Stimulated activated CD8-positive, alpha-beta memory T cell treated with anti-CD3 and anti-CD28 coated beads, Interleukin-2, amount 100 ng/mL, for 1 hour (primary cell): Measurements from ENCODE around the gene SRC.

Experiments
- DNase-seq, 2 donors: peaks; one replicate each; pipeline ENCODE4 v3.0.0-alpha.2; 2020; ENCODE audit warnings: low read depth in 2 of 2

The SRC gene

DNA sequence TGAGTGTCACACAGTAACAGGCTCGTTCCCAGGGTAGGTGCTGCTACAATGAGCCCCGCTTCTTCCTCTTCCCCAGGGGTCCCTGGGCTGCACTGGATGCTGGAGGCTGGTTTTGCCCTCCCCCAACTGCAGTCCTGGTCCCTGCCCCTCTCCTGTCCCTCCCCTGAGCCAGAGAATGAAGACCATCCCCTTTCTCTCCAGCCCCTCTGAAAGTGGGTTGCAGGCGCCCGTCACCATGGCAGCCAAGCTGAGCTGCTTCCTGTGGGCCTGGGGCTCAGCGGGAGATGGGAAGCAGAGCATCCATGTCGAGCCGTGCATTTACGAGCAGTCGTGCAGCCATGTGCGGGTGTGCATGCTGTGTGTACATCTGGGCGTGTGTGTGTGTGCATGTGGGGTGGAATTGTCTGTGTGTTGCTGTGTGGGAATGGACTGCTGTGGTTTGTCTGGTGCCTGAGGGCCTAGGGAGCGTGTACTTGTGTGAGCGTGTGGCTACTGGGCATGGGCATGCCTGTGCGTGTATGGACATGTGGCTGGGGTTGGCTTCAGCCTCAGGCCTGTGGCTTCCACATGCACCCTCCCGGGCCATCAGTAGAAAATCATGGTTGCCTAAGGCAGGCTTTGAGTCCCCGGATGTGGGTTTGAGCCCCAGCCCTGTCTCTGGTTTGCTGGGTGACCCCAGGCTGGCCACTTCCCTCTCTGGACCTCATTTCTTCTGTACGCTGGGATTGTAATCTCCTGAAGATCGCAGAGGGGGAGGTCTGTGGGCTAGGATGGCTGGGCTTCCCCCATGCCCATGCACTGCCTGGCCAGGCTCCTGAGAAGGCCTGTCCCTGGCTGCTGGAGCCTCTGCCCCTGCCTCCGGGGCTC is 48.8 kb downstream of the SRC start:
- no peak for DNase-seq

- no peak for DNase-seq
These were observed 49.5 kb downstream of the SRC start for GRCh38 chr20:37395410-37395797.

- DNase-seq = no peak
These were observed 50.0 kb downstream of the SRC start for GRCh38 chr20:37395921-37396415.

GRCh38 chr20:37396416-37397075 is 50.6 kb downstream of the SRC start:
- DNase-seq = no peak

DNA sequence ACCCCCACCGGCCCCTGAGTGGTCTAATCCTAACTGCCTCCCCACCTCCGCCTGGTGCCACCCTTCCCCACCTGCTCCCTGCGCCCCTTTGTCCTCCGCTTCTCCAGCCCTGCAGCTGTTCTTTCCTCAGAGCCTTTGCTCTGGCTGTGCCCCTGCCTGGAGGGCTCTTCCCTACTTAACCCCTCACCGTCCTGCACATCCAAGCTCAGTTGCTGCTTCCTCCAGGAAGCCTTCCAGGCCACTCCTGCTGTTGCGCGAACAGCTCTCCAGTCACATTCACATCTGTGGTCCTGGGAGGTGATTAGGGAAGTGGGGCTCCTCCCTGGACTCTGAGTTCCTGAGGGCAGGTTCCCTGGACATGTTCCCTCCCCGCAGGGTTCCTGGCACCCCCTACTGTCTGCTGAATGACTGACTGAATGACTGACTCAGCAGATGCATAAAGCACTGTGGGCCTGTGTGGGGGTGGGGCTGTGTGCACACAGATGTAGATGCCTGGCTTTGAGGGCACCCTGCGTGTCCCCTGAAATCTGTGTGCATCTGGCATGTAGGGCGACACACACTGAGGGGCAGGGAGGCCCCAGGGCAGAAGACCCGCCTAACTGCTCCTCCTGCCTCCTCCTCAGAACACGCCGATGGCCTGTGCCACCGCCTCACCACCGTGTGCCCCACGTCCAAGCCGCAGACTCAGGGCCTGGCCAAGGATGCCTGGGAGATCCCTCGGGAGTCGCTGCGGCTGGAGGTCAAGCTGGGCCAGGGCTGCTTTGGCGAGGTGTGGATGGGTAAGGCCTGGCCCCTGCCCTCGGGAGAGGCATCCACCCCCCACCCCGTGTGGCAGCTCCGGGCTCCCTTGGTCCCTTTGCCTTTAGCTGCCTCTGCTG is 51.4 kb downstream of the SRC start:
- no peak for DNase-seq

GRCh38 chr20:37397954-37398749 is 52.2 kb downstream of the SRC start:
- no peak for DNase-seq

DNA sequence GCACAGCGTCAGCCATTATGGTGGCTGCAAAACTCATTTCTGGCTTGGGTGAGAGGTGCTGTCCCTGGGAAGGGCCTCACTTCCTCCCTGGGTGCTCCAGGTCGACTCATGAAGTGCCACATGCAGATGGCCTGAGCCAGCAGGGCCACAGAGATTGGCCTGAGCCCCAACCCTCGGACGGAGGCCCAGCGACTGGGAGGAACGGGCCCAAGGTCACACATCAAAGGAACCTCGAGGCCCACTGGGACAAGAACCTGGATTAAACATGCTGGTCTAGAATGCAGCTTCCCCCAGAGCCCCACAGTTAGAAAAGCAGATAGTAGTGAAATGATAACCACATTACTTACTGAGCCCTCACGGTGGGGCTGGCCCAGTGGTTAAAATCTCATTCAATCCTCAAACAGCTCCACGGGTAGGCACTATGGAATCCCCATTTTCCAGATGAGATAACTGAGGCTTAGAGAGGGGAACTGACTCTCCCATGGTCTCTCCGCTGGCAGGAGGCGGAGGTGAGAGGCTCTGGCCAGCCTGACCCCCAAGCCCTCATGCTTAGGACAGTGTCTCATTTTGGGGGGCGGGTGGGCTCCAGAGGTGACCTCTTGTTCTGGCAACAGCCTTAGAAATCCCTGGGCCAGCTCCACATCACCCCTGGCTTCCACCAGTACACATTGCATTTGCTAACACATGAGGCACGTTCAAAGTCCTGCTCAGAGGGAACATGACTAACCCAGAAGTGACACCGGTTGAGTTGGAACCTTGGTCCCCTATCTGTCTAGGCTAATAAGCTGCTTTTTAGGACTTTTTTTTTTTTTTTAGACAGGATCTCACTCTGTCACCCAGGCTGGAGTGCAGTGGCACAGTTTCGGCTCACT is 53.0 kb downstream of the SRC start:
- no peak for DNase-seq

- no peak for DNase-seq
These were observed 55.5 kb downstream of the SRC start for GRCh38 chr20:37401282-37401929.

DNA sequence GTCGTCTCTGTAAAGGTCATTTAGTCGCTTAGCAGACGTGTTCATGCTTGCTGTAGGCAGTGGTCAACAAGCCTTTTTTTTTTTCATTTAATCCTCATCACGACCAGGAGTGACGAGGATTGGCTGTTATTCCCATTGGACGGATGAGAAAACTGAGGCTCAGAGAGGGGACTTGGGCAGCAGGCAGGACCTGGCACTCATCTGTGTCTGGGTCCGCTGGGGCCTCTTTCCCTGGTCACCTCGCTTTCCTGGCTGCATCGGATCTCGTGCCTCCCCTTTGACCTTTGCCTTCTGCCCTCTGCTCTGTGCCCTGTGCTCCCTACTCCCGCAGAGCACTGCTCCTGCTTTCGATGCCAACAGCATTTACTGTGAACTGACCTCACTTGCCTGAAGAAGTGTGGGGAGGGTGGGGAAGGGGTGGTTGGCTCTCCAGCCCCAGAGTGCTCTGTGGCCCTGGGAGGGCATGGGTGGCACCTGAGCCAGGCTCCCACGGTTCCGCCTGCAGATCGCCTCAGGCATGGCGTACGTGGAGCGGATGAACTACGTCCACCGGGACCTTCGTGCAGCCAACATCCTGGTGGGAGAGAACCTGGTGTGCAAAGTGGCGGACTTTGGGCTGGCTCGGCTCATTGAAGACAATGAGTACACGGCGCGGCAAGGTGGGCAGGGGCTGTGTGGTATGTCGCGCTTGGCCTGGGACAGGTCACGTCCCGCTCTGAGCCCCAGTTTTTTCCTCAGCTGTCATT is 56.2 kb downstream of the SRC start:
- DNase-seq = no peak

GRCh38 chr20:37403107-37404033 is 57.4 kb downstream of the SRC start:
- DNase-seq = no peak

DNA sequence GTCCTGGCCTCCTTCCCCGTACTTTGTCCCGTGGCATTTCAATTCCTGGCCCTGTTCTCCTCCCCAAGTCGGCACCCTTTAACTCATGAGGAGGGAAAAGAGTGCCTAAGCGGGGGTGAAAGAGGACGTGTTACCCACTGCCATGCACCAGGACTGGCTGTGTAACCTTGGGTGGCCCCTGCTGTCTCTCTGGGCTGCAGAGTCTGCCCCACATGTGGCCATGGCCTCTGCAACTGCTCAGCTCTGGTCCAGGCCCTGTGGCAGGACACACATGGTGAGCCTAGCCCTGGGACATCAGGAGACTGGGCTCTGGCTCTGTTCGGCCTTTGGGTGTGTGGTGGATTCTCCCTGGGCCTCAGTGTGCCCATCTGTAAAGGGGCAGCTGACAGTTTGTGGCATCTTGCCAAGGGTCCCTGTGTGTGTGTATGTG is 58.5 kb downstream of the SRC start:
- no peak for DNase-seq

DNA sequence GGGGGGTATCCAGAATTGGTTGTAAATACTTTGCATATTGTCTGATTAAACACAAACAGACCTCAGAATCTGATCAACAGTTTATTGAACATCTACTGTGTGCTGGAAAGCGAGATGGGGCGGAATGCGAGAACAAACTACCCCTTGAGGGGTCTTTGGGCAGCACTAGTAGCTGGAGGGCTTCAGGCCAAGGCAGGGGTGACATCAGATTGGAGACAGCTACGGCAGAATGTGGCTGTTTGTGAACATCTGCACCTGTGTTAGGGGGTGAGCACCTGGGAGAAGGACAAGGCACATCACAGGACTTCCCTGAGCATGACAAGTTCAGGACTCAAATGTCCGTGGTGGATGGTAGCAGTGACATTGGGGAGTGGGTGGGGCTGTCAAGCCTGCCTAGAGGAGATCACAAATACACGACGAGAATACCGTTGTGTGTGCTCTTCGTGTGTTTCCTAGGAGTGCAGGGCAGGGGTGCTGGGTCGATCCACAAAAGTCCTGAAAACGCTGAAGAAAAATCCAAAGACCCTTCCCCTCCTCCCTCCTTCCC is 59.5 kb downstream of the SRC start:
- DNase-seq = no peak

GRCh38 chr20:37406010-37406998 is 60.4 kb downstream of the SRC start:
- no peak for DNase-seq

- DNase-seq = no peak
These were observed 61.2 kb downstream of the SRC start for GRCh38 chr20:37407019-37407566.

GRCh38 chr20:37407573-37408002 is 61.6 kb downstream of the SRC start:
- DNase-seq = no peak
